Measurements from ENCODE around the gene GPR151. TPM values are rescaled to one million over a fixed set of nuclear protein-coding genes. Genes with fewer than 3 reads are reported as not detected.

Gene GPR151
- total RNA-seq, 2 donors from 2014 or later = 5.1 to 13.6 TPM

DNA sequence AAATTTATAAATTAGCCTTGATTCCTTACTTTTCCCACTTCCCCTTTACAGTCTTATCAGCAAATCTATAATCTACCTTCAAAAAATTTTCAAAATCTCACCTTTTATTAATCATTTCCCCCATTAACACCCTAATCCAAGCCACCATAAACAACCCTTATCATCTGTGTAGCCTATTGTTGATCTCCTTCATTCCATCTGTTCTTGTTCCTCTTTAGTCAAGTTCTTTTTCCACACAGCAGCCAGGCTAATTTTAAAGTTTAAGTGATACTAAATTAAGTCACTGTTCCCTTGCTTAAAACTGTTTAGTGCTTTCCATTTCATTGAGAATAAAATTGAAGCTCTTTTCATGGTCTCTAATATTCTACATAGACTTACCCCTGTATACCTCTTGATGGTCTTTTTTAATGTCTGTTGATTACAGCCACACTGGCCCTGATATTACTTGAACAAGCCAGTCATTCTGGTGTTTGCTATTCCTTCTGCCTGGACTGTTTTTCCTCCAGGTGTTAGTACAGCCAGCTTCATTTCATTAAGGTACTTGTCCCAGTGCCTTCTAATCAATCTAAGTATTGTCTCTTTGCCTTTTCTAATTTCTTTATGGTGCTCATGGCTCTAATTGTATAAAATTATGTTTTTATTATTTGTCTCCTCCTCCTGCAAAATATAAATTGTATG, 31.1 kb downstream of the GPR151 start:
- peaks cover 66% of the 10 kb centered on the region for H3K36me3 Mint-ChIP-seq (ENCODE audit: low read depth)
- H3K4me3 ChIP-seq (ENCODE audit: low read length) = no peak overlapping the region
- H3K27me3 Mint-ChIP-seq (ENCODE audit: insufficient read depth) = no peaks in the 10 kb centered on the region
- peaks cover 97% of the 10 kb centered on the region for H3K36me3 ChIP-seq (ENCODE audit: control insufficient read depth, insufficient read depth, low read length)
- TF ChIP-seq, protein P1, sequence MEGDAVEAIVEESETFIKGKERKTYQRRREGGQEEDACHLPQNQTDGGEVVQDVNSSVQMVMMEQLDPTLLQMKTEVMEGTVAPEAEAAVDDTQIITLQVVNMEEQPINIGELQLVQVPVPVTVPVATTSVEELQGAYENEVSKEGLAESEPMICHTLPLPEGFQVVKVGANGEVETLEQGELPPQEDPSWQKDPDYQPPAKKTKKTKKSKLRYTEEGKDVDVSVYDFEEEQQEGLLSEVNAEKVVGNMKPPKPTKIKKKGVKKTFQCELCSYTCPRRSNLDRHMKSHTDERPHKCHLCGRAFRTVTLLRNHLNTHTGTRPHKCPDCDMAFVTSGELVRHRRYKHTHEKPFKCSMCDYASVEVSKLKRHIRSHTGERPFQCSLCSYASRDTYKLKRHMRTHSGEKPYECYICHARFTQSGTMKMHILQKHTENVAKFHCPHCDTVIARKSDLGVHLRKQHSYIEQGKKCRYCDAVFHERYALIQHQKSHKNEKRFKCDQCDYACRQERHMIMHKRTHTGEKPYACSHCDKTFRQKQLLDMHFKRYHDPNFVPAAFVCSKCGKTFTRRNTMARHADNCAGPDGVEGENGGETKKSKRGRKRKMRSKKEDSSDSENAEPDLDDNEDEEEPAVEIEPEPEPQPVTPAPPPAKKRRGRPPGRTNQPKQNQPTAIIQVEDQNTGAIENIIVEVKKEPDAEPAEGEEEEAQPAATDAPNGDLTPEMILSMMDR (conservative IDR thresholded peaks at IDR 0.05) = no peak
- H3K27ac ChIP-seq (ENCODE audit: low read depth, low read length) = no peak overlapping the region
- peaks cover 4% of the 10 kb centered on the region for H3K4me1 Mint-ChIP-seq
- no peak overlapping the region for H3K9ac ChIP-seq (ENCODE audit: extremely low read depth, low read length, poor library complexity, severe bottlenecking)
- H3K27ac Mint-ChIP-seq = peak overlapping the region; percentile 2
- H3K27me3 ChIP-seq (ENCODE audit: control insufficient read depth, insufficient read depth, low read length, poor library complexity, severe bottlenecking) = no peaks in the 10 kb centered on the region
- H3K4me3 Mint-ChIP-seq = no peak overlapping the region
- no peaks in the 10 kb centered on the region for H3K9me3 ChIP-seq (ENCODE audit: control insufficient read depth, low read length)
- no peak for DNase-seq
- H3K4me1 ChIP-seq (ENCODE audit: control insufficient read depth, insufficient read depth, low read length) = no peaks in the 10 kb centered on the region
- H3K9me3 Mint-ChIP-seq = no peaks in the 10 kb centered on the region

DNA sequence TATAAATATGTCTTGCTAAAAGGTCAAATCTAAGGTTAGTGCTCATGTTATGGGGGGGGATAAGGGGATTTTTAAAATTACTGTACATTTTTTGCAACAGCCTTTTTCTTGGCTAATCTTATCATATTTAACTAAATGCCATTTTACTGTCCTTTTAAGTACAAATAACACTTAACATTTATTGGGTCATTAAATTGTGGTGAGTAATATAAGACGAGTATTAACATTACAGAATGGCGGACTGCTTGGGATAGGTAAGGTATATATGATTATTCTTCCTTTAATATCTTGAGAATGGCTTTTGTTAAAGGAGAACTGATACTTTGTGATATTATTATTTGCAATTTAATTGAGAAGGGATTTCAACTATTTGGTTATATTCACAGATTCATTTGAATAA, 33.2 kb downstream of the GPR151 start:
- H3K27me3 ChIP-seq (ENCODE audit: control insufficient read depth, insufficient read depth, low read length, poor library complexity, severe bottlenecking) = no peaks in the 10 kb centered on the region
- Mint-ChIP-seq H3K27me3 (ENCODE audit: insufficient read depth) (no peaks in the 10 kb centered on the region), H3K4me1 (peaks cover 4% of the 10 kb centered on the region), H3K27ac (no peak overlapping the region), H3K9me3 (no peaks in the 10 kb centered on the region), H3K36me3 (ENCODE audit: low read depth) (peaks cover 53% of the 10 kb centered on the region), H3K4me3 (no peak overlapping the region)
- 100% methylated on average over 1 to 2 of the region's 2 CpGs for WGBS, 2 experiments (ENCODE audit: insufficient coverage in 1 of 2, insufficient read length in 1 of 2)
- DNase-seq = no peak
- H3K9ac ChIP-seq (ENCODE audit: extremely low read depth, low read length, poor library complexity, severe bottlenecking) = no peak overlapping the region
- H3K36me3 ChIP-seq (ENCODE audit: control insufficient read depth, insufficient read depth, low read length) = peaks cover 96% of the 10 kb centered on the region
- H3K27ac ChIP-seq (ENCODE audit: low read depth, low read length) = no peak overlapping the region
- no peaks in the 10 kb centered on the region for H3K4me1 ChIP-seq (ENCODE audit: control insufficient read depth, insufficient read depth, low read length)
- no peak overlapping the region for H3K4me3 ChIP-seq (ENCODE audit: low read length)
- TF ChIP-seq, protein P1 (conservative IDR thresholded peaks at IDR 0.05) = no peak
- H3K9me3 ChIP-seq (ENCODE audit: control insufficient read depth, low read length) = no peaks in the 10 kb centered on the region

DNA sequence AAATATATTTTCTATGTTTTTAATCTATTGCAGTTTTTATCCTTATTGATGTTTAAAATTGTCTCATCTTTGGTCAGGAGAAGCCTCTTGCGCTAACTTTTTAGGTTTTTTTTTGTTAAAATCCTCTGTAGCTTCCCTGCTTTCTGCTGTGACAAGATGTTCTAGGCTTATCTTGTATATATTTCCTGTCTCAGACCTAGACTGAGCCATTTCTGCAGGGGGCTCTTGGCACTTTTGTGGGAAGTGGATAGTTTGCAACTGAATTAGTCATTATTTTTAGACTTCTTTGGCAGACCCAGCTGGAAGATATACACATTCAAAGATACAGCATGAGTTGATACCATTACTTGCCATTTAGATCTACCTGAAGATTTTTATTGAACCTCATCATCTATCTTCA, 40.1 kb downstream of the GPR151 start:
- Histone ChIP-seq H3K4me3 (ENCODE audit: low read length) (no peak overlapping the region), H3K27me3 (ENCODE audit: control insufficient read depth, insufficient read depth, low read length, poor library complexity, severe bottlenecking) (no peaks in the 10 kb centered on the region), H3K9ac (ENCODE audit: extremely low read depth, low read length, poor library complexity, severe bottlenecking) (no peak overlapping the region), H3K4me1 (ENCODE audit: control insufficient read depth, insufficient read depth, low read length) (no peaks in the 10 kb centered on the region), H3K9me3 (ENCODE audit: control insufficient read depth, low read length) (no peaks in the 10 kb centered on the region), H3K27ac (ENCODE audit: low read depth, low read length) (no peak overlapping the region), H3K36me3 (ENCODE audit: control insufficient read depth, insufficient read depth, low read length) (peaks cover 93% of the 10 kb centered on the region)
- Mint-ChIP-seq H3K9me3 (no peaks in the 10 kb centered on the region), H3K4me1 (no peaks in the 10 kb centered on the region), H3K4me3 (no peak overlapping the region), H3K27me3 (ENCODE audit: insufficient read depth) (no peaks in the 10 kb centered on the region), H3K27ac (no peak overlapping the region), H3K36me3 (ENCODE audit: low read depth) (peaks cover 38% of the 10 kb centered on the region)
- no peak for DNase-seq
- 88 to 100% methylated on average over 1 of the region's 1 CpG for WGBS, 2 experiments (ENCODE audit: insufficient coverage in 1 of 2, insufficient read length in 1 of 2)
- TF ChIP-seq, protein P1 (conservative IDR thresholded peaks at IDR 0.05) = no peak
